ENCODE results near the gene KCTD17.

Gene KCTD17

DNA sequence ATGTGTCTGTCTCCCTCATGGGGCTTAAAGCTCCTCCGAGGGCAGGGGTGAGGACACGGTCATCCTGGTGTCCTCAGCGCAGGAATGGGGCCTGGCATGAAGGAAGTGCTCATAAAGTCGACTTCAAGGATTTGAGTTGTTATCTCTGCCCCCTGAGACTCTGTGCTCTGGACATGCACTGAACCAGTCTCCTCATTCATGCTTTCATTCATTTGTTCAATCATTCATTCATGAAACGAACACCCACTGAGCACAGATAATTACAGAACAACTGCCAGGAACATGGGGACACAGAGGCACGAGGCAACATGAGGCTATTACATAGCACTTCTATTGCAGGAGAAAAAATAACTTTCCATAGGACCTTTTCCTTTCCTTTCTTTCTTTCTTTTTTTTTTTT is 41.5 kb downstream of the KCTD17 start:
- no peaks in the 10 kb centered on the region for H3K79me2 ChIP-seq (ENCODE audit: control insufficient read depth, insufficient read depth, low read length, unreplicated experiment)
- H2AFZ ChIP-seq (ENCODE audit: low read length, unreplicated experiment): no peak overlapping the region
- H3K27ac ChIP-seq (ENCODE audit: low read depth, low read length): no peak overlapping the region
- H3K4me1 ChIP-seq (ENCODE audit: control insufficient read depth, insufficient read depth, low read length, unreplicated experiment): no peaks in the 10 kb centered on the region
- no peaks in the 10 kb centered on the region for H3K36me3 ChIP-seq (ENCODE audit: insufficient read depth, low read length)
- no peak overlapping the region for H3K4me3 ChIP-seq (ENCODE audit: low read depth, low read length)
- peaks cover 11% of the 10 kb centered on the region for H3K27me3 ChIP-seq (ENCODE audit: insufficient read depth, low read length)

DNA sequence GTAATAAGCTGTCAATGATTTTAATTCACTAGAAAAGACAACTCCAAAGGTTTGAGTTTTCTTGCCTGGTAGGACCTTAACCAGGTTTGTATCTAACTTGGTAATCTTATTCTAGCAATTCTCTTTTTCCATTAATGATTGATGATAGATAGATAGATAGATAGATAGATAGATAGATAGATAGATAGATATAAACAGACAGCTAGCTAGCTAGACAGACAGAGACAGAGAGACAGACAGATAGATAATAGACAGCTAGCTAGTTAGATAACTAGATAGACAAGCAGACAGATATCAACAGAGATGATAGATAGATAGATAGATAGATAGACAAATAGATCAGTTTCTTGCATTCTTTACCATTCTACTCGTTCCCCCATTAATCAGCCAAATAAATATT is 42.7 kb downstream of the KCTD17 start:
- Histone ChIP-seq H3K79me2 (ENCODE audit: control insufficient read depth, insufficient read depth, low read length, unreplicated experiment) (no peaks in the 10 kb centered on the region), H3K27me3 (ENCODE audit: insufficient read depth, low read length) (peaks cover 11% of the 10 kb centered on the region), H3K4me1 (ENCODE audit: control insufficient read depth, insufficient read depth, low read length, unreplicated experiment) (no peaks in the 10 kb centered on the region), H3K4me3 (ENCODE audit: low read depth, low read length) (no peak overlapping the region), H3K27ac (ENCODE audit: low read depth, low read length) (no peak overlapping the region), H2AFZ (ENCODE audit: low read length, unreplicated experiment) (no peak overlapping the region), H3K36me3 (ENCODE audit: insufficient read depth, low read length) (no peaks in the 10 kb centered on the region)

DNA sequence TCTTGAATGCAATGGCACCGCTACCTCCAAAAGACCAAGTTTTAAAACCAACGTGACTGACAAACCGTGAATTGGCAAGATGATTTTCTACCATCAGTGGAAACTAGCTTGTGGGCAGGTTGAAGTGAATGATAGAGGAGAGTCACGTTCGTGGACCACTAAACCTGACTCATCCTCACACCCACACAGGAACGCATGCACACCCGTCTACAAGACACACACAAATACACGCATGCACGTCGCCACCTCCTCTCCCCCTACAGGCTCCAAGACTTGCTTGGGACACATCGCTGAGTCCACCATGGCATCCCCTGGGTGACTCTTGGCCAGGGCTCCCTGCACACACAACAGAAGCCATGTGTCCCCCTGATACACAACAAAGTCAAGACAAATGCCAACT is 43.6 kb downstream of the KCTD17 start:
- Histone ChIP-seq H3K4me3 (ENCODE audit: low read depth, low read length) (no peak overlapping the region), H3K79me2 (ENCODE audit: control insufficient read depth, insufficient read depth, low read length, unreplicated experiment) (no peaks in the 10 kb centered on the region), H3K27me3 (ENCODE audit: insufficient read depth, low read length) (peaks cover 11% of the 10 kb centered on the region), H3K27ac (ENCODE audit: low read depth, low read length) (no peak overlapping the region), H3K36me3 (ENCODE audit: insufficient read depth, low read length) (no peaks in the 10 kb centered on the region), H3K4me1 (ENCODE audit: control insufficient read depth, insufficient read depth, low read length, unreplicated experiment) (no peaks in the 10 kb centered on the region), H2AFZ (ENCODE audit: low read length, unreplicated experiment) (no peak overlapping the region)

DNA sequence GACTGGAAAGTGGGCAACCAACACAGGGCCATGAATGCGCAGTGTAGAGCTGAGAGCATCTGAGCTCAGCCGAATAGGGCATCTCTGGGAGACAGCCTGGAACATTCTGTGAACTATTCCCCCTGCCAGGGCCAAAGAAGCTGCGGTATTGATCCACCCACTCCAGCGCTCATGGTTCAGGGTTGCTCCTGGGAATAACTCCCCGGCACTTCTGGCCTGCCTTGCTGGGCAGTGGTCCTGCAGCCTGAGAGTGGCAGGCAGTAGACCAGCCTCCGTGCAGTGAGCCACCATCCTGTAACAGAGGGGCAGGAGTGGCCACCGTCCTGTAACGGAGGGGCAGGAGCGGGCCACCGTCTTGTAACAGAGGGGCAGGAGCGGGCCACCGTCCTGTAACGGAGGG is 45.8 kb downstream of the KCTD17 start:
- no peak overlapping the region for H3K4me3 ChIP-seq (ENCODE audit: low read depth, low read length)
- no peaks in the 10 kb centered on the region for H3K4me1 ChIP-seq (ENCODE audit: control insufficient read depth, insufficient read depth, low read length, unreplicated experiment)
- no peaks in the 10 kb centered on the region for H3K79me2 ChIP-seq (ENCODE audit: control insufficient read depth, insufficient read depth, low read length, unreplicated experiment)
- H2AFZ ChIP-seq (ENCODE audit: low read length, unreplicated experiment): no peak overlapping the region
- peaks cover 11% of the 10 kb centered on the region for H3K27me3 ChIP-seq (ENCODE audit: insufficient read depth, low read length)
- H3K27ac ChIP-seq (ENCODE audit: low read depth, low read length): no peak overlapping the region
- no peaks in the 10 kb centered on the region for H3K36me3 ChIP-seq (ENCODE audit: insufficient read depth, low read length)

DNA sequence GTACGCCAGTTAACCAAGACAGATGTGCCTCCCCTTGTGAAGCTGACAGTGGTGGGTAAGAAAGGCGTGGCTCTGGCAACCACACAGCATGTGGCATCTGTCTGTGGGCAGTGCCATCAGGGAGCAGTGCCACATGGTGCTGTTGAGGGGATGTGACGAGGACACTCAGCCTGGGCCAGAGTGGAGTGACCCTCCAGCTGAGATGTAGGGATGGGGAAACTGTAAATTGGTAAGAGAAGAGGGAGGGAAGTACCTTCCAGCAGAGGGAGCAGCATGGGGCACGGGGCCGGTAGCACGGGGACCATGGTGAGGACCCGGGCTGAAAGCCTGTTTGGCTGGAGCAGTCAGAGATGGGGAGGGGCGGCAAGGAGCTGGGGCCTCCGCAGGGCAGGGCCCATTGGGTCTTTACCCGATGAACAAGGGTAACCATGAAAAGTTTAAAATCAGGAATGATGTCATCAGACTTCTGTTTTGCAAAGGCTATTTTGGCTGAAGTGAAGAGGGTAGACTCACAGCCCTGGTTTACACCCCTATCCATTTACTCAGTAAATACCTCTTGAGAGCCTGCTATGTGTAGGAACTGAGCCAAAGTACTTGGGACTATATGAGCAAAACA is 47.5 kb downstream of the KCTD17 start:
- H3K79me2 ChIP-seq (ENCODE audit: control insufficient read depth, insufficient read depth, low read length, unreplicated experiment): no peaks in the 10 kb centered on the region
- peaks cover 13% of the 10 kb centered on the region for H3K27me3 ChIP-seq (ENCODE audit: insufficient read depth, low read length)
- H3K4me3 ChIP-seq (ENCODE audit: low read depth, low read length): no peak overlapping the region
- H3K27ac ChIP-seq (ENCODE audit: low read depth, low read length): no peak overlapping the region
- no peaks in the 10 kb centered on the region for H3K36me3 ChIP-seq (ENCODE audit: insufficient read depth, low read length)
- no peaks in the 10 kb centered on the region for H3K4me1 ChIP-seq (ENCODE audit: control insufficient read depth, insufficient read depth, low read length, unreplicated experiment)
- H2AFZ ChIP-seq (ENCODE audit: low read length, unreplicated experiment): no peak overlapping the region

DNA sequence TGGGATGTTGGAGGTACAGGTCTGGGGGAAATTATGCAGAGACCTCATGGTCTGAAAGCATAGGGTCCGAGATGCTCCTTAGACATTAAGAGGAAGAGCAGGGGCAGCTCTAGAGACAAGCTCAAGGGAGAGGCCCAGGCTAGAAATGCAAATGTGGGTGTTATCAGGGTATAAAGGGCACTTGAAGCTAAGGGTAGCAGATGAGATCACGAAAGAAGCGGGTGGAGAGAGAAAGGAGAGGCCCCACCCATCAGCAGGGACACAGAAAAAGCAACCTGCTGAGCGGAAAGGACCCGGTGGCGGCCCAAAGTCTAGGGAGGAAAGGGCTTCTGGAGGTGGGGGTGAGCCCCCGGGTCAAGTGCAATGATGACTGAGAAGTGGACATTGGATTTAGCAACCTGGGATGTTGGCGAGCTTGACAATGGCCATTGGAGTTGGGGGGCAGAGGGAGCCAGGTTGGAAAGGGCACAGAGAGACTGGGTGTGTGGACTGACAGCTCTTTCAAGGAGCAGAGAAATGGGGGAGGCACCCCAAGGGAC is 49.1 kb downstream of the KCTD17 start:
- Histone ChIP-seq H2AFZ (ENCODE audit: low read length, unreplicated experiment) (no peak overlapping the region), H3K27me3 (ENCODE audit: insufficient read depth, low read length) (peaks cover 6% of the 10 kb centered on the region; the same call in 1 of the 2 replicates), H3K4me3 (ENCODE audit: low read depth, low read length) (no peak overlapping the region), H3K79me2 (ENCODE audit: control insufficient read depth, insufficient read depth, low read length, unreplicated experiment) (no peaks in the 10 kb centered on the region), H3K36me3 (ENCODE audit: insufficient read depth, low read length) (no peaks in the 10 kb centered on the region), H3K27ac (ENCODE audit: low read depth, low read length) (no peak overlapping the region), H3K4me1 (ENCODE audit: control insufficient read depth, insufficient read depth, low read length, unreplicated experiment) (no peaks in the 10 kb centered on the region)

DNA sequence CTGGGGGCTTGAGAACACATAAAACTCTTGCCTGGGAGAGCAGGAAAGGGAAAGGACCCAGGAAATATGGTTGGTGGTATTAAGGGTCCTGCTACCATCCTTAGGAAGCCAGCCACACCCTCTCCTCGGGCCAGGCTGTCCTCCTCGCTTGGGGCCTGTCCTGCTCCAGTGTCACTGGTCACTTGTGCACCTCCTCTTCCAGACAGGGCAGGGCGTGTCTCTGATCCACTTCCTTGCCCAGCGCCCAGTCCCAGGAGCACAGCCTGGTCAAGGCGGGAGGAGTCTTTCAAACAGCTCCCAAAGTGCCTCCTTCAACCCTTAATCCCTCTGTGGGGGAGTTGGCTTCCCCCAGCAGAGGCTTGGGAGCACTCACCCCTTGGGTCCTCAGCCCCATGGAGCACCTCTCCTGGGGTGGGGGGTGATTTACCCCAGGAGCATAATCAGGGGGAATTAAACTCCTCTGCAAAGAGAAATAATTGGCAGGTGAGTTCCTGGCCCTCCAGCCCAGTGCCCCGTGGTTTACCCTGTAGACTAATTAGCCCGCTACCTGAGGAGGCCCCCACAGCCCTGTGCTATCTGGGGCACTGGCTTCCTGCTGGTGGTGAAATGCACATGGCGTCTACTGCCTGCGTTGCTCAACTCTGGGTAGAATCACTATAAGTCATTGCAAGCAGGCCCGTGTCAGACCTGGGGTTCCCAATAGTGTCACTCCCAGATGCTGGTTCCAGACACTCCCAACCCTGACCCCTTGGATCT is 49.9 kb downstream of the KCTD17 start:
- Histone ChIP-seq H3K27me3 (ENCODE audit: insufficient read depth, low read length) (peaks cover 6% of the 10 kb centered on the region; the same call in 1 of the 2 replicates), H3K27ac (ENCODE audit: low read depth, low read length) (no peak overlapping the region), H3K4me3 (ENCODE audit: low read depth, low read length) (no peak overlapping the region), H3K4me1 (ENCODE audit: control insufficient read depth, insufficient read depth, low read length, unreplicated experiment) (no peaks in the 10 kb centered on the region), H2AFZ (ENCODE audit: low read length, unreplicated experiment) (no peak overlapping the region), H3K36me3 (ENCODE audit: insufficient read depth, low read length) (no peaks in the 10 kb centered on the region), H3K79me2 (ENCODE audit: control insufficient read depth, insufficient read depth, low read length, unreplicated experiment) (no peaks in the 10 kb centered on the region)

DNA sequence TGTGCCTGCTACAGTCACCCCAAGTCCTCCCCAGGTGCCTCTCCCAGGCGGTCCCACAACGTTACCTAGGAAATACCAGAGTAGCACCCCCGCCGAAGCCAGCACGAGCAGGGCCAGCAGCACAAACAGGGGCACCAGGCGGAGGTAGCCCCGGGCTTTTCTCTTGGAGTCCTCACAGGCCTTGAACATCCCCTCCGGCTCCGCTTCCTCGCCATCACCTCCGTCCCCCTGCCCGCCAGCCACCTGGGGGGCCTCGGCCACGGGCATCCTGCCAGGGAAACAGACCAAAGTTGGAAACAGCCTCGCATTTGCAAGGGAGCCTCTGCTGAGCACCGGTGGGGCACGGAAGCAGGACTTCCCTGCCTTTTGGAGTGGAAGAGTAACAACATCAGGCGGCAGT is 51.6 kb downstream of the KCTD17 start:
- Histone ChIP-seq H3K27me3 (ENCODE audit: insufficient read depth, low read length) (peaks cover 6% of the 10 kb centered on the region; the same call in 1 of the 2 replicates), H3K27ac (ENCODE audit: low read depth, low read length) (no peak overlapping the region), H3K36me3 (ENCODE audit: insufficient read depth, low read length) (no peaks in the 10 kb centered on the region), H3K79me2 (ENCODE audit: control insufficient read depth, insufficient read depth, low read length, unreplicated experiment) (no peaks in the 10 kb centered on the region), H2AFZ (ENCODE audit: low read length, unreplicated experiment) (no peak overlapping the region), H3K4me3 (ENCODE audit: low read depth, low read length) (no peak overlapping the region), H3K4me1 (ENCODE audit: control insufficient read depth, insufficient read depth, low read length, unreplicated experiment) (no peaks in the 10 kb centered on the region)

DNA sequence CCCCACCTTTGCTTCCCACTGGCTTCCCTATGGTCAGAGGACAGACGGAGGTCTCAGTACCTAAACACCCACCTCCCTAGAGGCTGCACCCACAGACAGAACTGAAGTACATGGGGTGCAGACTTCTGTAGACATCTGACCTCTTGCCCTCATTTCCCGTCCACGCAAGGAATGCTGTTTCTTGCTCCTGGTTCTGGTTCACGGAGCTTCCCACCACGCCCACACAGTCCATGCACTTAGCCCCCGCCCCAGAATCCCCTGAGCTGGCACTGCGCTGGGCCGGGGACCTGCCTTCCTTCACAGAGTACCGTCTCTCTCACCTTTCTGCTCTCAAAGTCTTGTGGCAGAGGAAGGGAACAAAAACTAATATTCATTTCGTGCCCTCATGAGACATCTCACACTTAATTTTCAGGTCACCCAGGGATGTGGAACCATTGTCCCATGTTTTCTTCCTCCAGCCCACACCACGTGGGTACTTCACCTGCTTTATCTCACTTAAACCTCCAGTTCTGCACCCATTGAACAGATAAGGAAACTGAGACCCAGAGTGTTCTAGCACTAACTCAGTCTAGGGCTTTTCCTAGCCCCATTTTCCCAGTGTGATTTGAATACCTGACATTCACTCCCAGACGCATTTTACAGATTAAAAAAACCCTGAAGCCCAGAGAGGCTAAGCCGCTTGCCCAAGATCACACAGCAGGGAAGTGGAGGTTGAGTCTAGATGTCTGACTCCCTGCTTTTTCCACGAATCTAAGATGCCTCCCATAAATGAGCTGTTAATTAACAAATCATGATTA is 52.3 kb downstream of the KCTD17 start:
- no peak overlapping the region for H3K4me3 ChIP-seq (ENCODE audit: low read depth, low read length)
- no peaks in the 10 kb centered on the region for H3K36me3 ChIP-seq (ENCODE audit: insufficient read depth, low read length)
- H3K27ac ChIP-seq (ENCODE audit: low read depth, low read length): no peak overlapping the region
- peaks cover 6% of the 10 kb centered on the region; the same call in 1 of the 2 replicates for H3K27me3 ChIP-seq (ENCODE audit: insufficient read depth, low read length)
- H3K4me1 ChIP-seq (ENCODE audit: control insufficient read depth, insufficient read depth, low read length, unreplicated experiment): no peaks in the 10 kb centered on the region
- no peaks in the 10 kb centered on the region for H3K79me2 ChIP-seq (ENCODE audit: control insufficient read depth, insufficient read depth, low read length, unreplicated experiment)
- H2AFZ ChIP-seq (ENCODE audit: low read length, unreplicated experiment): no peak overlapping the region

DNA sequence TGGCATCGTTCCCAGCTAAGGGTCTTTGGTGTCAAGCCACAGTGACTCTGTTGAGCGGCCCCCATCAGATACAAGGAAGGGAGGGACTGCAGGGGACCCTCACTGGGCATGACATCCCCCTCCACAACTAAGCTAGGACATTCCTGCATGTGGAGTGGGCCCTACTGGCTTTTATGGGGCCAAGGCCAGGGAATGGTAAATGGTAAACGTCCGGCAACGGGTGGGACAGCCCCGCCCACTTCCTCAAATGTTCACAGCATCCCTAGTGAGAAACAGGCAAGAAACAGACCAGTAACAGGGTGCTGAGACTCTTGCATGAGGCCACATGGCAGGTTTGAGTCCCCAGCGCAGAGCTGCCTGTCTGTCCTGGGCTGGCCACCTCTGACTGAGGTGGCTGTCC is 53.6 kb downstream of the KCTD17 start:
- Histone ChIP-seq H3K79me2 (ENCODE audit: control insufficient read depth, insufficient read depth, low read length, unreplicated experiment) (no peaks in the 10 kb centered on the region), H3K4me1 (ENCODE audit: control insufficient read depth, insufficient read depth, low read length, unreplicated experiment) (no peaks in the 10 kb centered on the region), H2AFZ (ENCODE audit: low read length, unreplicated experiment) (no peak overlapping the region), H3K4me3 (ENCODE audit: low read depth, low read length) (no peak overlapping the region), H3K27ac (ENCODE audit: low read depth, low read length) (no peak overlapping the region), H3K36me3 (ENCODE audit: insufficient read depth, low read length) (no peaks in the 10 kb centered on the region), H3K27me3 (ENCODE audit: insufficient read depth, low read length) (peaks cover 6% of the 10 kb centered on the region; the same call in 1 of the 2 replicates)

Measured in ACC112 (cell line).